ENCODE results near the gene CCSER1.
"Not testable (repeated sequence)": the region's sequence is repeated elsewhere in the genome, so short reads cannot be mapped to it uniquely, and the experiment has no call there.

The CCSER1 gene

GRCh38 chr4:91256043-91256442, 1128.8 kb downstream of the CCSER1 start:
- TF ChIP-seq, protein P1, sequence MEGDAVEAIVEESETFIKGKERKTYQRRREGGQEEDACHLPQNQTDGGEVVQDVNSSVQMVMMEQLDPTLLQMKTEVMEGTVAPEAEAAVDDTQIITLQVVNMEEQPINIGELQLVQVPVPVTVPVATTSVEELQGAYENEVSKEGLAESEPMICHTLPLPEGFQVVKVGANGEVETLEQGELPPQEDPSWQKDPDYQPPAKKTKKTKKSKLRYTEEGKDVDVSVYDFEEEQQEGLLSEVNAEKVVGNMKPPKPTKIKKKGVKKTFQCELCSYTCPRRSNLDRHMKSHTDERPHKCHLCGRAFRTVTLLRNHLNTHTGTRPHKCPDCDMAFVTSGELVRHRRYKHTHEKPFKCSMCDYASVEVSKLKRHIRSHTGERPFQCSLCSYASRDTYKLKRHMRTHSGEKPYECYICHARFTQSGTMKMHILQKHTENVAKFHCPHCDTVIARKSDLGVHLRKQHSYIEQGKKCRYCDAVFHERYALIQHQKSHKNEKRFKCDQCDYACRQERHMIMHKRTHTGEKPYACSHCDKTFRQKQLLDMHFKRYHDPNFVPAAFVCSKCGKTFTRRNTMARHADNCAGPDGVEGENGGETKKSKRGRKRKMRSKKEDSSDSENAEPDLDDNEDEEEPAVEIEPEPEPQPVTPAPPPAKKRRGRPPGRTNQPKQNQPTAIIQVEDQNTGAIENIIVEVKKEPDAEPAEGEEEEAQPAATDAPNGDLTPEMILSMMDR (IDR thresholded peaks at IDR 0.05), result no peak
- Mint-ChIP-seq H3K4me1 (no peaks in the 10 kb centered on the region), H3K27ac (no peak overlapping the region), H3K36me3 (ENCODE audit: low read depth) (no peaks in the 10 kb centered on the region), H3K4me3 (no peak overlapping the region), H3K27me3 (ENCODE audit: low read depth, poor library complexity) (no peaks in the 10 kb centered on the region), H3K9me3 (peaks cover 5% of the 10 kb centered on the region)
- no peak for DNase-seq

DNA sequence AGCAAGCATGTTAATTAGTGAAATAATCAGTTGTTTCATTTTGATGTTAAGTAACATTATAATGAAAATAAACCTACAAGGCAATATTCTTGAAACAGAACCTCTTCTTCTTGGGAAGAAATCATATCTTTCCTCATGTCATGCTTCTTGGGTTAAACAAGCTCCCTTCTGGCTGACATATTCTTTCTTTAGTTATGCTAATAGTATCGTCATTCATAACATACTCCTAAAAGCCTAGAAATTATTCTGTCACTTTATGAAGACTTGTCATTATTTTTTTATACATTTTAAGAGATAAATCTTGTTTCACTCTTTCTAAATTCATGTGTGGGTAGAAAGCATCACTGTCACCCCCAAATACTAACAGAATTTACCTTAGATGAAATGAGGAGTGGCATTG, 1129.6 kb downstream of the CCSER1 start:
- TF ChIP-seq, protein P1 (IDR thresholded peaks at IDR 0.05), result no peak
- H3K27me3 Mint-ChIP-seq (ENCODE audit: low read depth, poor library complexity), result no peaks in the 10 kb centered on the region
- H3K36me3 Mint-ChIP-seq (ENCODE audit: low read depth), result no peaks in the 10 kb centered on the region
- H3K4me3 Mint-ChIP-seq, result no peak overlapping the region
- no peaks in the 10 kb centered on the region for H3K4me1 Mint-ChIP-seq
- H3K9me3 Mint-ChIP-seq, result peaks cover 5% of the 10 kb centered on the region
- DNase-seq, result no peak
- H3K27ac Mint-ChIP-seq, result no peak overlapping the region

DNA sequence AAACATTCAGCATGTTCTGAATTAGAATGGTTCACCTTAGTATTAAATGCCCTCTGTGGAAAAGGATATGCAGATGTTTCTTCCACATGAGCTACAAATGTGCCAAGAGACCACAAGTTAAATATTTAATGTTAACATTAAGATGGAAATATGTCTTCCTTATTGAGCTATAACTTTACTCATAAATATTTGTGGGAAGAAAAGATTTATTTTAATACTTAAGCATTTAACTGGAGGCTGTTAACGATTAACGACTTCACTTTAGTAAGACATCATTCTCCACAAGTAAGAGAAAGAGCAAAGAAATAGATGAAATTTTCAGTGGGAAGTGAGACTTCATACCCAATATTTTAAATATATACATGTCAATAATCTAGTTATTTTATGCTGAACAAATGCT, 1130.5 kb downstream of the CCSER1 start:
- Mint-ChIP-seq H3K36me3 (ENCODE audit: low read depth) (no peaks in the 10 kb centered on the region), H3K4me3 (no peak overlapping the region), H3K27me3 (ENCODE audit: low read depth, poor library complexity) (no peaks in the 10 kb centered on the region), H3K9me3 (peaks cover 5% of the 10 kb centered on the region), H3K27ac (no peak overlapping the region), H3K4me1 (no peaks in the 10 kb centered on the region)
- no peak for DNase-seq
- TF ChIP-seq, protein P1 (IDR thresholded peaks at IDR 0.05), result no peak

GRCh38 chr4:91258326-91258725, 1131.1 kb downstream of the CCSER1 start:
- H3K4me1 Mint-ChIP-seq, result no peaks in the 10 kb centered on the region
- H3K9me3 Mint-ChIP-seq, result peaks cover 5% of the 10 kb centered on the region
- H3K4me3 Mint-ChIP-seq, result no peak overlapping the region
- no peaks in the 10 kb centered on the region for H3K27me3 Mint-ChIP-seq (ENCODE audit: low read depth, poor library complexity)
- H3K36me3 Mint-ChIP-seq (ENCODE audit: low read depth), result no peaks in the 10 kb centered on the region
- H3K27ac Mint-ChIP-seq, result no peak overlapping the region
- DNase-seq, result no peak
- TF ChIP-seq, protein P1 (IDR thresholded peaks at IDR 0.05), result no peak

GRCh38 chr4:91267543-91267942, 1140.3 kb downstream of the CCSER1 start:
- H3K36me3 Mint-ChIP-seq (ENCODE audit: low read depth), result no peaks in the 10 kb centered on the region
- no peak for DNase-seq
- H3K4me3 Mint-ChIP-seq, result no peak overlapping the region
- no peak overlapping the region for H3K27ac Mint-ChIP-seq
- TF ChIP-seq, protein P1 (IDR thresholded peaks at IDR 0.05), result no peak
- peaks cover 7% of the 10 kb centered on the region for H3K9me3 Mint-ChIP-seq
- H3K27me3 Mint-ChIP-seq (ENCODE audit: low read depth, poor library complexity), result no peaks in the 10 kb centered on the region
- H3K4me1 Mint-ChIP-seq, result peaks cover 15% of the 10 kb centered on the region

DNA sequence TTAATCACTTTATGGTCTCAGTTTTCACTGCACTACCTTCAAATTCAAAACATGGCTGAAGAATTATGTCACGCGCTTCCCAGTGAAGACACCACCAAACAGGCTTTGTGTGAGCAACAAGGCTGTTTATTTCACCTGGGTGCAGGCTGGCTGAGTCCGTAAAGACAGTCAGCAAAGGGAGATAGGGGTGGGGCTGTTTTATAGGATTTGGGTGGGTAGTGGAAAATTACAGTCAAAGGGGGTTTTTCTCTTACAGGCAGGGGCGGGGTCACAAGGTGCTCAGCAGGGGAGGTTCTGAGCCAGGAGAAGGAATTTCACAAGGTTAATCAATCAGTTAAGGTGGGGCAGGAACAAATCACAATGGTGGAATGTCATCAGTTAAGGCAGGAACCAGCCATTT, 1141.3 kb downstream of the CCSER1 start:
- Mint-ChIP-seq H3K9me3 (peaks cover 16% of the 10 kb centered on the region), H3K27ac (peak overlapping the region; percentile 43), H3K4me1 (peaks cover 15% of the 10 kb centered on the region)
- not testable (repeated sequence) for H3K27me3 Mint-ChIP-seq (ENCODE audit: low read depth, poor library complexity); H3K36me3 Mint-ChIP-seq (ENCODE audit: low read depth); H3K4me3 Mint-ChIP-seq
- peak; percentile 9 for DNase-seq

Measured in nephron progenitor cell (in vitro differentiated cells).